Measurements from ENCODE around the gene SIRT7.

The SIRT7 gene

GRCh38 chr17:81904600-81905423 is 13.2 kb downstream of the SIRT7 start:
- DNase-seq, result no peak

GRCh38 chr17:81903896-81904599 is 13.9 kb downstream of the SIRT7 start:
- no peak for DNase-seq

- no peak for DNase-seq
Observed at GRCh38 chr17:81903415-81903831, 14.6 kb downstream of the SIRT7 start.

- no peak for DNase-seq
Observed at GRCh38 chr17:81902653-81903414, 15.1 kb downstream of the SIRT7 start.

GRCh38 chr17:81902023-81902652 is 15.8 kb downstream of the SIRT7 start, which contains the start of gene NPB:
Gene NPB (plus strand): TSS chr17:81902238. CDS start chr17:81902278, 40 bp downstream.
- no peak for DNase-seq

GRCh38 chr17:81901167-81902022 is 16.6 kb downstream of the SIRT7 start:
- DNase-seq, result no peak

GRCh38 chr17:81900181-81900820 is 17.7 kb downstream of the SIRT7 start:
- DNase-seq, result no peak

- no peak for DNase-seq
Observed at GRCh38 chr17:81899514-81900166, 18.3 kb downstream of the SIRT7 start.

GRCh38 chr17:81898885-81899284 is 19.1 kb downstream of the SIRT7 start:
- no peak for DNase-seq

GRCh38 chr17:81898029-81898866 is 19.7 kb downstream of the SIRT7 start:
- DNase-seq, result no peak

GRCh38 chr17:81895400-81895799 is 22.6 kb downstream of the SIRT7 start:
- no peak for DNase-seq

- DNase-seq, result no peak
Observed at GRCh38 chr17:81891303-81891552, 26.7 kb downstream of the SIRT7 start.

- peak; percentile 49 for DNase-seq
Observed at GRCh38 chr17:81890447-81891302, 27.3 kb downstream of the SIRT7 start.

GRCh38 chr17:81889602-81890001 is 28.4 kb downstream of the SIRT7 start:
- DNase-seq, result no peak

GRCh38 chr17:81888988-81889595 is 28.9 kb downstream of the SIRT7 start:
- no peak for DNase-seq

- DNase-seq, result no peak
Observed at GRCh38 chr17:81888105-81888987, 29.6 kb downstream of the SIRT7 start.

GRCh38 chr17:81885869-81886548 is 32.0 kb downstream of the SIRT7 start:
- no peak for DNase-seq
